ENCODE results near the gene CATSPERD.
A peak's percentile ranks its signal among the peaks of the same experiment; 100 is the strongest.

- peak; percentile 87 to 91 for TF ChIP-seq JUND (IDR thresholded peaks at IDR 0.05)
- peak; percentile 14 for TF ChIP-seq MAX (IDR thresholded peaks at IDR 0.05)
- TF ChIP-seq CTCF (IDR thresholded peaks at IDR 0.05; ENCODE audit: low read depth, low read length, missing input control): no peak
- TF ChIP-seq YY1 (IDR thresholded peaks at IDR 0.05): no peak
- TF ChIP-seq TAF1 (conservative IDR thresholded peaks at IDR 0.05): no peak
- TF ChIP-seq ATF3 (IDR thresholded peaks at IDR 0.05): peak; percentile 41
- TF ChIP-seq HNF4A (conservative IDR thresholded peaks at IDR 0.05): no peak
- TF ChIP-seq, protein P1, sequence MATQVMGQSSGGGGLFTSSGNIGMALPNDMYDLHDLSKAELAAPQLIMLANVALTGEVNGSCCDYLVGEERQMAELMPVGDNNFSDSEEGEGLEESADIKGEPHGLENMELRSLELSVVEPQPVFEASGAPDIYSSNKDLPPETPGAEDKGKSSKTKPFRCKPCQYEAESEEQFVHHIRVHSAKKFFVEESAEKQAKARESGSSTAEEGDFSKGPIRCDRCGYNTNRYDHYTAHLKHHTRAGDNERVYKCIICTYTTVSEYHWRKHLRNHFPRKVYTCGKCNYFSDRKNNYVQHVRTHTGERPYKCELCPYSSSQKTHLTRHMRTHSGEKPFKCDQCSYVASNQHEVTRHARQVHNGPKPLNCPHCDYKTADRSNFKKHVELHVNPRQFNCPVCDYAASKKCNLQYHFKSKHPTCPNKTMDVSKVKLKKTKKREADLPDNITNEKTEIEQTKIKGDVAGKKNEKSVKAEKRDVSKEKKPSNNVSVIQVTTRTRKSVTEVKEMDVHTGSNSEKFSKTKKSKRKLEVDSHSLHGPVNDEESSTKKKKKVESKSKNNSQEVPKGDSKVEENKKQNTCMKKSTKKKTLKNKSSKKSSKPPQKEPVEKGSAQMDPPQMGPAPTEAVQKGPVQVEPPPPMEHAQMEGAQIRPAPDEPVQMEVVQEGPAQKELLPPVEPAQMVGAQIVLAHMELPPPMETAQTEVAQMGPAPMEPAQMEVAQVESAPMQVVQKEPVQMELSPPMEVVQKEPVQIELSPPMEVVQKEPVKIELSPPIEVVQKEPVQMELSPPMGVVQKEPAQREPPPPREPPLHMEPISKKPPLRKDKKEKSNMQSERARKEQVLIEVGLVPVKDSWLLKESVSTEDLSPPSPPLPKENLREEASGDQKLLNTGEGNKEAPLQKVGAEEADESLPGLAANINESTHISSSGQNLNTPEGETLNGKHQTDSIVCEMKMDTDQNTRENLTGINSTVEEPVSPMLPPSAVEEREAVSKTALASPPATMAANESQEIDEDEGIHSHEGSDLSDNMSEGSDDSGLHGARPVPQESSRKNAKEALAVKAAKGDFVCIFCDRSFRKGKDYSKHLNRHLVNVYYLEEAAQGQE (IDR thresholded peaks at IDR 0.05): peak; percentile 84
Observed at GRCh38 chr19:5827891-5828660, 107.6 kb downstream of the CATSPERD start.

Measured in liver (tissue), 3 donors.